SK-N-SH (cell line): ENCODE data around the gene INTS1. TPM values are rescaled to one million over a fixed set of nuclear protein-coding genes. Genes with fewer than 3 reads are reported as not detected.

Experiments
- CTCF ChIA-PET: fragments of 300-600, 350-600 bp; formaldehyde crosslinking; extraction: SDS; loops from one replicate; lab custom pipeline; 2021; lab: Yijun Ruan, JAX
- POLR2A ChIA-PET: fragments of 350-600 bp; sonication (Branson Sonifier 250); formaldehyde crosslinking; extraction: SDS; loops from one replicate; lab custom pipeline; 2020; ENCODE audit warnings: antibody characterized with exemption, inconsistent platforms; lab: Yijun Ruan, JAX
- DNase-seq: peaks from one replicate; pipeline ENCODE4 v3.0.0; 2012
- H2AFZ ChIP-seq: fragments of 200-600 bp; sonication (generic); 2 replicates; pipeline ENCODE4 v1.8.1; 2016; ENCODE audit warnings: antibody characterized with exemption, mild to moderate bottlenecking, low read depth
- H3F3A ChIP-seq: fragments of 200-600 bp; sonication (generic); replicated peaks from 2 replicates; pipeline ENCODE3; 2016; ENCODE audit warnings: antibody characterized with exemption, mild to moderate bottlenecking; ENCODE audit not compliant: insufficient read depth
- H3K27ac ChIP-seq, 2 experiments: fragments of 200-500 bp in 1 of 2; fragments of 200-600 bp in 1 of 2; sonication (Bioruptor generic) in 1 of 2; sonication (generic), shearing (Covaris generic) in 1 of 2; 2 replicates each; pipeline versions ENCODE4 v1.5.1 to v1.6.1; 2014 to 2016; ENCODE audit warnings: low read depth in 2 of 2, inconsistent platforms in 1 of 2, low read length in 1 of 2, mild to moderate bottlenecking in 1 of 2, mixed read lengths in 1 of 2
- H3K27me3 ChIP-seq: fragments of 200-600 bp; sonication (generic), shearing (Covaris generic); 2 replicates; pipeline ENCODE4 v1.6.1; 2016; ENCODE audit warnings: mixed run types; ENCODE audit not compliant: insufficient read depth
- H3K36me3 ChIP-seq, 2 experiments: fragments of 200-500 bp in 1 of 2; fragments of 200-600 bp in 1 of 2; sonication (Bioruptor generic) in 1 of 2; sonication (generic) in 1 of 2; replicated peaks in 1 of 2; 2 replicates each; pipeline versions ENCODE3 to v1.5.1; 2014 to 2016; ENCODE audit warnings: low read length in 1 of 2, mild to moderate bottlenecking in 1 of 2; ENCODE audit not compliant: insufficient read depth in 2 of 2, control insufficient read depth in 1 of 2
- H3K4me1 ChIP-seq, 2 experiments: fragments of 200-500 bp in 1 of 2; fragments of 200-600 bp in 1 of 2; sonication (Bioruptor generic) in 1 of 2; sonication (generic), shearing (Covaris generic) in 1 of 2; 2 replicates each; pipeline versions ENCODE4 v1.5.1 to v1.6.1; 2014 to 2016; ENCODE audit warnings: low read depth in 1 of 2, low read length in 1 of 2, mixed run types in 1 of 2; ENCODE audit not compliant: insufficient read depth in 2 of 2, control insufficient read depth in 1 of 2
- H3K4me2 ChIP-seq: fragments of 200-600 bp; sonication (generic), shearing (Covaris generic); 2 replicates; pipeline ENCODE4 v1.6.1; 2017; ENCODE audit warnings: mixed run types
- H3K4me3 ChIP-seq, 2 experiments: fragments of 200-500 bp in 1 of 2; fragments of 200-600 bp in 1 of 2; sonication (Bioruptor generic) in 1 of 2; sonication (generic), shearing (Covaris generic) in 1 of 2; 2 replicates each; pipeline versions ENCODE4 v1.5.1 to v1.8.1; 2014 to 2016; ENCODE audit warnings: low read depth in 2 of 2, inconsistent platforms in 1 of 2, low read length in 1 of 2, mild to moderate bottlenecking in 1 of 2, mixed read lengths in 1 of 2, moderate library complexity in 1 of 2
- H3K79me2 ChIP-seq: fragments of 200-600 bp; sonication (generic); 2 replicates; pipeline ENCODE4 v1.8.1; 2017; ENCODE audit warnings: mild to moderate bottlenecking; ENCODE audit not compliant: insufficient read depth
- H3K9ac ChIP-seq: fragments of 200-600 bp; sonication (generic); 2 replicates; pipeline ENCODE4 v1.6.1; 2017; ENCODE audit warnings: mixed run types
- H3K9me2 ChIP-seq: fragments of 200-600 bp; sonication (generic); 2 replicates; pipeline ENCODE4 v1.6.1; 2017; ENCODE audit warnings: mixed run types
- H3K9me3 ChIP-seq: fragments of 200-600 bp; sonication (generic); 2 replicates; pipeline ENCODE4 v1.6.1; 2017; ENCODE audit warnings: mixed run types, mild to moderate bottlenecking, moderate library complexity
- H4K20me1 ChIP-seq: fragments of 200-600 bp; sonication (generic); 2 replicates; pipeline ENCODE4 v1.6.1; 2017; ENCODE audit warnings: mild to moderate bottlenecking, mixed run types; ENCODE audit not compliant: insufficient read depth
- ELF1 ChIP-seq: IDR thresholded peaks from 2 replicates; pipeline ENCODE4 v1.4.0; 2012
- EP300 ChIP-seq, 2 experiments: IDR thresholded peaks; 2 replicates each; pipeline versions ENCODE4 v1.4.0 to v1.6.1; 2012; ENCODE audit warnings: borderline replicate concordance in 1 of 2, low read depth in 1 of 2, low read length in 1 of 2
- FOXJ3 ChIP-seq: sonication (generic); formaldehyde crosslinking; IDR thresholded peaks from 2 replicates; pipeline ENCODE4 v1.5.1; 2020; ENCODE audit warnings: mild to moderate bottlenecking, missing genetic modification reagents
- FOXM1 ChIP-seq: IDR thresholded peaks from 2 replicates; pipeline ENCODE4 v1.4.0; 2012; ENCODE audit warnings: low read depth, mild to moderate bottlenecking
- JUND ChIP-seq: IDR thresholded peaks from 2 replicates; pipeline ENCODE4 v1.4.0; 2012
- MEF2A ChIP-seq: IDR thresholded peaks from 2 replicates; pipeline ENCODE4 v1.4.0; 2012; ENCODE audit warnings: low read depth, borderline replicate concordance
- RAD21 ChIP-seq: IDR thresholded peaks from 2 replicates; pipeline ENCODE4 v1.6.1; 2012; ENCODE audit warnings: mild to moderate bottlenecking, low read length
- RFX5 ChIP-seq: IDR thresholded peaks from 2 replicates; pipeline ENCODE4 v1.6.1; 2012; ENCODE audit warnings: mild to moderate bottlenecking, improper control_type of control experiment, low read length
- SIN3A ChIP-seq: IDR thresholded peaks from 2 replicates; pipeline ENCODE4 v1.6.1; 2012; ENCODE audit warnings: low read depth, mild to moderate bottlenecking, low read length, moderate library complexity, borderline replicate concordance
- SMC3 ChIP-seq: IDR thresholded peaks from 2 replicates; pipeline ENCODE4 v1.6.1; 2012; ENCODE audit warnings: low read depth, low read length, improper control_type of control experiment
- TAF1 ChIP-seq: IDR thresholded peaks from 2 replicates; pipeline ENCODE4 v1.6.1; 2012; ENCODE audit warnings: low read depth, mild to moderate bottlenecking, low read length, moderate library complexity, borderline replicate concordance
- TCF12 ChIP-seq: IDR thresholded peaks from 2 replicates; pipeline ENCODE4 v1.4.0; 2012
- TEAD4 ChIP-seq: IDR thresholded peaks from 2 replicates; pipeline ENCODE4 v1.4.0; 2012; ENCODE audit warnings: mild to moderate bottlenecking, borderline replicate concordance; ENCODE audit not compliant: insufficient read depth
- YY1 ChIP-seq: IDR thresholded peaks from 2 replicates; pipeline ENCODE4 v1.4.0; 2012; ENCODE audit warnings: low read depth, mild to moderate bottlenecking
- WGBS: methylation state at CpG from one replicate; pipeline ENCODE4 v1.1.6; 2017; ENCODE audit warnings: low lambda C conversion rate; 5-methylcytosine and 5-hydroxymethylcytosine counted together
- polyA plus RNA-seq, 3 experiments: library from polyadenylated mRNA; depleted of rRNA; stranded (reverse); fragments of >200 nt; gene quantifications; 2 replicates each; pipeline ENCODE4 v1.2.3, GENCODE V29; 2012
- TF ChIP-seq, protein P1 (sequence below): fragments of 150-350 bp; IDR thresholded peaks from 2 replicates; pipeline ENCODE4 v1.6.1; 2016; ENCODE audit warnings: mild to moderate bottlenecking, low read depth, low read length
- TF ChIP-seq, protein P2 (sequence below): fragments of 150-350 bp; IDR thresholded peaks from 2 replicates; pipeline ENCODE4 v1.6.1; 2017; ENCODE audit warnings: antibody characterized with exemption, low read length, low read depth, borderline replicate concordance
- TF ChIP-seq, protein P3 (sequence below): IDR thresholded peaks from 2 replicates; pipeline ENCODE4 v1.6.1; 2012; ENCODE audit warnings: mild to moderate bottlenecking, low read depth, low read length, moderate library complexity

INTS1 gene
- polyA plus RNA-seq, 1 of the 3 experiments (the other 2 are of a cell fraction), result 48.1 TPM

DNA sequence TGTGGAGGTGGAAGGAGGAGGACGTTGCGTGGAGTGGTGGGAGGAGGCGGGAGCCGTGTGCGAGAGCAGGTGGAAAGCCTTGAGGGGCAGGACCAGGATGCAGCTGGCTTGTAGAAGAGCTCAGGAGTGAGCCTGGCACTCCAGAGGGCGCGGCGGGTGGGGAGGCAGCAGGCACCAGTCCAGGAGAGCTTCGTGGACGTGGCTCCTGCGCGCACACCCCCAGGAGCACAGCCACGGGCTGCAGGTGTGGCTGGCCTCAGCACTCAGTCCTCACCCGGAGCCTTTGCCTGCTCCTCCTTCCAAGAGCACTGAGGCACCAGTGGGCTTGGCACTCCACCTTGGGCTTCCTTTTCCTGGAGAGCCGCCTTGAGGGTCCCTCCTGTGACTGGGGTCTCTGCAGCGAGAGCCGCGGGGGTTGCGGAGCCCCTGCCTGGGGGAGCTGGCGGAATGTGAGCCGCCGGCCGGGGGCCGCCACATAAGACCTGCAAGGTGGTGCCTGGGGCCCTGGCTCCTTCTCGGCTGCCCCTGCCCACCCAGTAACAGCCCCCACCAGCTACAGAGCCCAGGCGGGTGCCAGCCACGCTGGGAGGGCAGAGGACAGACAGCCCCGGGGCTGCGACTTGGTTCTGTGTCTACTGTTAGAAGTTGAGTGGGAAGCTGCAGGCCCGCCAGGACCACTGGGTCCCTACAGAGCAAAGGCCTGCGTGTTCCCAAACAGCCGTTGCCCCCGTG is 37.4 kb upstream of the INTS1 start:
- Histone ChIP-seq H3K4me3 (no peak overlapping the region), H3F3A (no peaks in the 10 kb centered on the region), H3K4me2 (no peak overlapping the region), H3K79me2 (peaks cover 38% of the 10 kb centered on the region), H3K4me1 (peaks cover 16 to 28% of the 10 kb centered on the region in 2 experiments; a peak in 3 of 4 replicates), H3K27ac (no peak overlapping the region), H2AFZ (no peak overlapping the region), H3K9ac (no peak overlapping the region), H3K27me3 (no peaks in the 10 kb centered on the region), H3K36me3 (peaks cover 7 to 47% of the 10 kb centered on the region in 2 experiments), H4K20me1 (no peaks in the 10 kb centered on the region), H3K9me3 (no peaks in the 10 kb centered on the region), H3K9me2 (no peaks in the 10 kb centered on the region)
- TF ChIP-seq, protein P1, sequence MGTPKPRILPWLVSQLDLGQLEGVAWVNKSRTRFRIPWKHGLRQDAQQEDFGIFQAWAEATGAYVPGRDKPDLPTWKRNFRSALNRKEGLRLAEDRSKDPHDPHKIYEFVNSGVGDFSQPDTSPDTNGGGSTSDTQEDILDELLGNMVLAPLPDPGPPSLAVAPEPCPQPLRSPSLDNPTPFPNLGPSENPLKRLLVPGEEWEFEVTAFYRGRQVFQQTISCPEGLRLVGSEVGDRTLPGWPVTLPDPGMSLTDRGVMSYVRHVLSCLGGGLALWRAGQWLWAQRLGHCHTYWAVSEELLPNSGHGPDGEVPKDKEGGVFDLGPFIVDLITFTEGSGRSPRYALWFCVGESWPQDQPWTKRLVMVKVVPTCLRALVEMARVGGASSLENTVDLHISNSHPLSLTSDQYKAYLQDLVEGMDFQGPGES, result no peak
- TF ChIP-seq FOXJ3 (CRISPR knock-in tag) (no peak), FOXM1 (no peak), TAF1 (no peak), EP300 (IDR thresholded peaks at IDR 0.05; ENCODE audit: borderline replicate concordance in 1 of 2, low read depth in 1 of 2, low read length in 1 of 2) (no peak), YY1 (no peak), TEAD4 (no peak), ELF1 (no peak), TCF12 (no peak), SMC3 (no peak), JUND (no peak), RAD21 (no peak), SIN3A (no peak), MEF2A (no peak), RFX5 (no peak)
- TF ChIP-seq, protein P2, sequence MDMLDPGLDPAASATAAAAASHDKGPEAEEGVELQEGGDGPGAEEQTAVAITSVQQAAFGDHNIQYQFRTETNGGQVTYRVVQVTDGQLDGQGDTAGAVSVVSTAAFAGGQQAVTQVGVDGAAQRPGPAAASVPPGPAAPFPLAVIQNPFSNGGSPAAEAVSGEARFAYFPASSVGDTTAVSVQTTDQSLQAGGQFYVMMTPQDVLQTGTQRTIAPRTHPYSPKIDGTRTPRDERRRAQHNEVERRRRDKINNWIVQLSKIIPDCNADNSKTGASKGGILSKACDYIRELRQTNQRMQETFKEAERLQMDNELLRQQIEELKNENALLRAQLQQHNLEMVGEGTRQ, result no peak
- TF ChIP-seq, protein P3, sequence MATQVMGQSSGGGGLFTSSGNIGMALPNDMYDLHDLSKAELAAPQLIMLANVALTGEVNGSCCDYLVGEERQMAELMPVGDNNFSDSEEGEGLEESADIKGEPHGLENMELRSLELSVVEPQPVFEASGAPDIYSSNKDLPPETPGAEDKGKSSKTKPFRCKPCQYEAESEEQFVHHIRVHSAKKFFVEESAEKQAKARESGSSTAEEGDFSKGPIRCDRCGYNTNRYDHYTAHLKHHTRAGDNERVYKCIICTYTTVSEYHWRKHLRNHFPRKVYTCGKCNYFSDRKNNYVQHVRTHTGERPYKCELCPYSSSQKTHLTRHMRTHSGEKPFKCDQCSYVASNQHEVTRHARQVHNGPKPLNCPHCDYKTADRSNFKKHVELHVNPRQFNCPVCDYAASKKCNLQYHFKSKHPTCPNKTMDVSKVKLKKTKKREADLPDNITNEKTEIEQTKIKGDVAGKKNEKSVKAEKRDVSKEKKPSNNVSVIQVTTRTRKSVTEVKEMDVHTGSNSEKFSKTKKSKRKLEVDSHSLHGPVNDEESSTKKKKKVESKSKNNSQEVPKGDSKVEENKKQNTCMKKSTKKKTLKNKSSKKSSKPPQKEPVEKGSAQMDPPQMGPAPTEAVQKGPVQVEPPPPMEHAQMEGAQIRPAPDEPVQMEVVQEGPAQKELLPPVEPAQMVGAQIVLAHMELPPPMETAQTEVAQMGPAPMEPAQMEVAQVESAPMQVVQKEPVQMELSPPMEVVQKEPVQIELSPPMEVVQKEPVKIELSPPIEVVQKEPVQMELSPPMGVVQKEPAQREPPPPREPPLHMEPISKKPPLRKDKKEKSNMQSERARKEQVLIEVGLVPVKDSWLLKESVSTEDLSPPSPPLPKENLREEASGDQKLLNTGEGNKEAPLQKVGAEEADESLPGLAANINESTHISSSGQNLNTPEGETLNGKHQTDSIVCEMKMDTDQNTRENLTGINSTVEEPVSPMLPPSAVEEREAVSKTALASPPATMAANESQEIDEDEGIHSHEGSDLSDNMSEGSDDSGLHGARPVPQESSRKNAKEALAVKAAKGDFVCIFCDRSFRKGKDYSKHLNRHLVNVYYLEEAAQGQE, result no peak
- WGBS, result 93% methylated on average over 20 of the region's 33 CpGs
- POLR2A ChIA-PET, result interaction anchor here (0.7 kb wide), 1 partner anchor 23 kb away, joined by 3 read pairs; no protein-coding TSS in a partner anchor
- CTCF ChIA-PET, result interaction anchor here (2.3 to 2.6 kb wide), 2 partner anchors 14 to 68 kb away, joined by 6 to 8 read pairs; partner anchors contain the start of gene TMEM184A
- no peak for DNase-seq
